Activated CD4-positive, alpha-beta T cell treated with anti-CD3 and anti-CD28 coated beads, Interleukin-2, amount 10 ng/mL, durations not matched to agents 24 days and 14 days (primary cell): ENCODE data around the gene CACNA1C. TPM values are rescaled to one million over a fixed set of nuclear protein-coding genes. Genes with fewer than 3 reads are reported as not detected.
"Not testable (repeated sequence)": the region's sequence is repeated elsewhere in the genome, so short reads cannot be mapped to it uniquely, and the experiment has no call there.

Source experiments
- DNase-seq: peaks from one replicate; pipeline ENCODE4 v3.0.0; 2022
- H3K27ac Mint-ChIP-seq: one replicate; pipeline ENCODE4 v1.8.0; 2022; ENCODE audit warnings: mild to moderate bottlenecking, mixed read lengths
- H3K27me3 Mint-ChIP-seq: one replicate; pipeline ENCODE4 v1.8.0; 2022; ENCODE audit warnings: mixed read lengths
- H3K36me3 Mint-ChIP-seq: one replicate; pipeline ENCODE4 v1.8.0; 2022; ENCODE audit warnings: low read depth, mild to moderate bottlenecking, mixed read lengths
- H3K4me1 Mint-ChIP-seq: one replicate; pipeline ENCODE4 v1.8.0; 2021; ENCODE audit warnings: mixed read lengths
- H3K4me3 Mint-ChIP-seq: one replicate; pipeline ENCODE4 v1.8.0; 2022; ENCODE audit warnings: mild to moderate bottlenecking, moderate library complexity, mixed read lengths
- H3K9me3 Mint-ChIP-seq: one replicate; pipeline ENCODE4 v1.8.0; 2021; ENCODE audit warnings: mixed read lengths
- intact Hi-C: fragments of 100-400 bp; cut with micrococcal nuclease; formaldehyde crosslinking; loops from one replicate; pipeline ENCODE4 v1.15.1; 2023
- total RNA-seq: library from RNA; stranded (reverse); gene quantifications from 2 replicates; pipeline ENCODE4 v1.2.3, GENCODE V29; 2022

The CACNA1C gene
- total RNA-seq, 1 donor from 2014 or later, result 0.07 TPM

- Mint-ChIP-seq H3K27ac (no peak overlapping the region), H3K9me3 (no peaks in the 10 kb centered on the region), H3K4me3 (no peak overlapping the region), H3K4me1 (peaks cover 5% of the 10 kb centered on the region), H3K27me3 (peaks cover 42% of the 10 kb centered on the region), H3K36me3 (no peaks in the 10 kb centered on the region)
- intact Hi-C loops, result no loop called here
- DNase-seq, result no peak
Observed at GRCh38 chr12:2698566-2698965, 645.8 kb downstream of the CACNA1C start.

- Mint-ChIP-seq H3K27me3 (peaks cover 55% of the 10 kb centered on the region), H3K9me3 (peaks cover 10% of the 10 kb centered on the region), H3K36me3 (no peaks in the 10 kb centered on the region), H3K4me3 (no peak overlapping the region), H3K27ac (no peak overlapping the region), H3K4me1 (no peaks in the 10 kb centered on the region)
- DNase-seq, result no peak
- intact Hi-C loops, result no loop called here
Observed at GRCh38 chr12:2710701-2711100, 657.9 kb downstream of the CACNA1C start.

GRCh38 chr12:2719392-2719791, 666.6 kb downstream of the CACNA1C start:
- Mint-ChIP-seq H3K4me1 (no peaks in the 10 kb centered on the region), H3K4me3 (no peak overlapping the region), H3K27me3 (peaks cover 23% of the 10 kb centered on the region), H3K36me3 (no peaks in the 10 kb centered on the region), H3K27ac (no peak overlapping the region), H3K9me3 (no peaks in the 10 kb centered on the region)
- DNase-seq, result no peak
- intact Hi-C loops, result no loop called here

- H3K27ac Mint-ChIP-seq, result no peak overlapping the region
- H3K4me3 Mint-ChIP-seq, result no peak overlapping the region
- no peaks in the 10 kb centered on the region for H3K36me3 Mint-ChIP-seq
- intact Hi-C loops, result no loop called here
- H3K9me3 Mint-ChIP-seq, result no peaks in the 10 kb centered on the region
- no peaks in the 10 kb centered on the region for H3K4me1 Mint-ChIP-seq
- no peak for DNase-seq
- H3K27me3 Mint-ChIP-seq, result peaks cover 20% of the 10 kb centered on the region
Observed at GRCh38 chr12:2722806-2723205, 670.0 kb downstream of the CACNA1C start.

- intact Hi-C loops, result no loop called here
- peaks cover 34% of the 10 kb centered on the region for H3K27me3 Mint-ChIP-seq
- peak overlapping the region; percentile 21 for H3K27ac Mint-ChIP-seq
- peaks cover 12% of the 10 kb centered on the region for H3K4me1 Mint-ChIP-seq
- no peaks in the 10 kb centered on the region for H3K9me3 Mint-ChIP-seq
- DNase-seq, result no peak
- peak overlapping the region; percentile 57 for H3K4me3 Mint-ChIP-seq
- no peaks in the 10 kb centered on the region for H3K36me3 Mint-ChIP-seq
Observed at GRCh38 chr12:2732290-2732689, 679.5 kb downstream of the CACNA1C start.

GRCh38 chr12:2733493-2734355, 680.9 kb downstream of the CACNA1C start:
- intact Hi-C loops, result no loop called here
- no peaks in the 10 kb centered on the region for H3K9me3 Mint-ChIP-seq
- H3K4me1 Mint-ChIP-seq, result peaks cover 12% of the 10 kb centered on the region
- no peak overlapping the region for H3K4me3 Mint-ChIP-seq
- DNase-seq, result no peak
- H3K36me3 Mint-ChIP-seq, result no peaks in the 10 kb centered on the region
- H3K27ac Mint-ChIP-seq, result no peak overlapping the region
- H3K27me3 Mint-ChIP-seq, result peaks cover 26% of the 10 kb centered on the region

GRCh38 chr12:2735432-2735831, 682.6 kb downstream of the CACNA1C start:
- H3K36me3 Mint-ChIP-seq, result no peaks in the 10 kb centered on the region
- intact Hi-C loops, result no loop called here
- DNase-seq, result no peak
- peaks cover 14% of the 10 kb centered on the region for H3K27me3 Mint-ChIP-seq
- H3K4me1 Mint-ChIP-seq, result peaks cover 16% of the 10 kb centered on the region
- H3K27ac Mint-ChIP-seq, result no peak overlapping the region
- H3K9me3 Mint-ChIP-seq, result no peaks in the 10 kb centered on the region
- H3K4me3 Mint-ChIP-seq, result no peak overlapping the region

- Mint-ChIP-seq H3K9me3 (no peaks in the 10 kb centered on the region), H3K27ac (no peak overlapping the region), H3K27me3 (peaks cover 7% of the 10 kb centered on the region), H3K4me1 (peaks cover 6% of the 10 kb centered on the region), H3K36me3 (no peaks in the 10 kb centered on the region), H3K4me3 (no peak overlapping the region)
- no peak for DNase-seq
- intact Hi-C loops, result no loop called here
Observed at GRCh38 chr12:2737656-2738241, 685.0 kb downstream of the CACNA1C start.

GRCh38 chr12:2739069-2739468, 686.3 kb downstream of the CACNA1C start:
- no peak overlapping the region for H3K27ac Mint-ChIP-seq
- peaks cover 5% of the 10 kb centered on the region for H3K4me1 Mint-ChIP-seq
- H3K36me3 Mint-ChIP-seq, result no peaks in the 10 kb centered on the region
- H3K27me3 Mint-ChIP-seq, result peaks cover 7% of the 10 kb centered on the region
- DNase-seq, result no peak
- intact Hi-C loops, result no loop called here
- no peak overlapping the region for H3K4me3 Mint-ChIP-seq
- no peaks in the 10 kb centered on the region for H3K9me3 Mint-ChIP-seq

GRCh38 chr12:2739832-2740641, 687.2 kb downstream of the CACNA1C start:
- intact Hi-C loops, result no loop called here
- Mint-ChIP-seq H3K27ac (no peak overlapping the region), H3K4me1 (peaks cover 5% of the 10 kb centered on the region), H3K36me3 (no peaks in the 10 kb centered on the region), H3K27me3 (peaks cover 7% of the 10 kb centered on the region), H3K4me3 (no peak overlapping the region), H3K9me3 (no peaks in the 10 kb centered on the region)
- no peak for DNase-seq

GRCh38 chr12:2742037-2742436, 689.2 kb downstream of the CACNA1C start:
- H3K4me3 Mint-ChIP-seq, H3K36me3 Mint-ChIP-seq: not testable (repeated sequence)

GRCh38 chr12:2743478-2743877, 690.7 kb downstream of the CACNA1C start:
- intact Hi-C loops, result no loop called here
- H3K4me3 Mint-ChIP-seq, result no peak overlapping the region
- no peak for DNase-seq
- H3K36me3 Mint-ChIP-seq, result no peaks in the 10 kb centered on the region
- peaks cover 6% of the 10 kb centered on the region for H3K27me3 Mint-ChIP-seq
- H3K4me1 Mint-ChIP-seq, result peaks cover 5% of the 10 kb centered on the region
- no peak overlapping the region for H3K27ac Mint-ChIP-seq
- no peaks in the 10 kb centered on the region for H3K9me3 Mint-ChIP-seq

More at GRCh38 chr12:2742037-2742436, 689.2 kb downstream of the CACNA1C start:
- H3K27ac Mint-ChIP-seq, intact Hi-C loops, H3K27me3 Mint-ChIP-seq, H3K9me3 Mint-ChIP-seq, DNase-seq, H3K4me1 Mint-ChIP-seq: not testable (repeated sequence)

GRCh38 chr12:2745655-2746054, 692.9 kb downstream of the CACNA1C start:
- Mint-ChIP-seq H3K4me1 (no peaks in the 10 kb centered on the region), H3K36me3 (no peaks in the 10 kb centered on the region), H3K4me3 (no peak overlapping the region), H3K27me3 (peaks cover 6% of the 10 kb centered on the region), H3K27ac (no peak overlapping the region), H3K9me3 (no peaks in the 10 kb centered on the region)
- intact Hi-C loops, result no loop called here
- DNase-seq, result no peak
